ENCODE results near the gene FXYD3.

Gene FXYD3

GRCh38 chr19:35076657-35077056 is 39.0 kb upstream of the FXYD3 start:
- ChIA-PET CTCF (interaction anchor here (0.7 kb wide), 1 partner anchor 59 kb away, joined by 3 read pairs; the partner anchor contains the start of gene LGI4), POLR2A (ENCODE audit: low non-redundant PET) (no interaction called here)
- TF ChIP-seq CTCF (conservative IDR thresholded peaks at IDR 0.05; ENCODE audit: low read depth), result no peak
- no peak for DNase-seq (ENCODE audit: low spot score)
- H3K27ac ChIP-seq, result no peak overlapping the region

GRCh38 chr19:35077411-35078223 is 38.0 kb upstream of the FXYD3 start:
- POLR2A ChIA-PET (ENCODE audit: low non-redundant PET), result no interaction called here
- no peak overlapping the region for H3K27ac ChIP-seq
- CTCF ChIA-PET, result interaction anchor here (0.7 to 1.1 kb wide), 3 partner anchors 10 to 58 kb away, joined by 3 to 6 read pairs (median 3); partner anchors contain the start of gene LGI4
- TF ChIP-seq CTCF (conservative IDR thresholded peaks at IDR 0.05; ENCODE audit: low read depth), result no peak
- no peak for DNase-seq (ENCODE audit: low spot score)

- no peak for TF ChIP-seq CTCF (conservative IDR thresholded peaks at IDR 0.05; ENCODE audit: low read depth)
- ChIA-PET CTCF (no interaction called here), POLR2A (ENCODE audit: low non-redundant PET) (no interaction called here)
- DNase-seq (ENCODE audit: low spot score), result no peak
- H3K27ac ChIP-seq, result no peak overlapping the region
Measured at GRCh38 chr19:35079826-35080225, 35.8 kb upstream of the FXYD3 start.

GRCh38 chr19:35080613-35081170 is 34.9 kb upstream of the FXYD3 start:
- no peak overlapping the region for H3K27ac ChIP-seq
- ChIA-PET POLR2A (ENCODE audit: low non-redundant PET) (no interaction called here), CTCF (interaction anchor here (0.9 to 1.0 kb wide), 2 partner anchors 14 to 36 kb away, joined by 3 read pairs; no protein-coding TSS in a partner anchor)
- DNase-seq (ENCODE audit: low spot score), result no peak
- TF ChIP-seq CTCF (conservative IDR thresholded peaks at IDR 0.05; ENCODE audit: low read depth), result no peak

- ChIA-PET CTCF (interaction anchor here (0.9 to 1.0 kb wide), 2 partner anchors 15 to 37 kb away, joined by 3 read pairs; no protein-coding TSS in a partner anchor), POLR2A (ENCODE audit: low non-redundant PET) (interaction anchor here (0.6 kb wide), 1 partner anchor 29 kb away, joined by 6 read pairs; no protein-coding TSS in a partner anchor)
- no peak overlapping the region for H3K27ac ChIP-seq
- TF ChIP-seq CTCF (conservative IDR thresholded peaks at IDR 0.05; ENCODE audit: low read depth), result no peak
- DNase-seq (ENCODE audit: low spot score), result no peak
Measured at GRCh38 chr19:35081201-35081600, 34.4 kb upstream of the FXYD3 start.

- TF ChIP-seq CTCF (conservative IDR thresholded peaks at IDR 0.05; ENCODE audit: low read depth), result no peak
- DNase-seq (ENCODE audit: low spot score), result no peak
- no peak overlapping the region for H3K27ac ChIP-seq
- ChIA-PET CTCF (no interaction called here), POLR2A (ENCODE audit: low non-redundant PET) (no interaction called here)
Measured at GRCh38 chr19:35083691-35084508, 31.7 kb upstream of the FXYD3 start.

Data from RWPE1 (cell line).